GM12874 (cell line): ENCODE data around the gene CARD10.
A peak's percentile ranks its signal among the peaks of the same experiment; 100 is the strongest.

Experiments
- CTCF ChIP-seq: IDR thresholded peaks from 2 replicates; pipeline ENCODE4 v1.5.1; 2011; ENCODE audit warnings: low read depth, mild to moderate bottlenecking, control low read depth, low read length, moderate library complexity; ENCODE audit not compliant: insufficient read depth

Gene CARD10

GRCh38 chr22:37472418-37473006 is 46.7 kb downstream of the CARD10 start:
- TF ChIP-seq CTCF = peak; percentile 66

- no peak for TF ChIP-seq CTCF
Observed at GRCh38 chr22:37471727-37472417, 47.3 kb downstream of the CARD10 start.

GRCh38 chr22:37470087-37470445 is 49.1 kb downstream of the CARD10 start:
- no peak for TF ChIP-seq CTCF

GRCh38 chr22:37469416-37470086 is 49.7 kb downstream of the CARD10 start:
- no peak for TF ChIP-seq CTCF

- no peak for TF ChIP-seq CTCF
Observed at GRCh38 chr22:37467391-37467955, 51.7 kb downstream of the CARD10 start.

GRCh38 chr22:37464181-37464580 is 55.0 kb downstream of the CARD10 start:
- no peak for TF ChIP-seq CTCF

- no peak for TF ChIP-seq CTCF
Observed at GRCh38 chr22:37462983-37463382, 56.2 kb downstream of the CARD10 start.
